HepG2 (cell line): ENCODE measurements around the gene MBTPS2.

Experiments
- NBN ChIP-seq: fragments of 450-650 bp; conservative IDR thresholded peaks from 2 replicates; pipeline ENCODE4 v1.6.1; 2017
- PHF20 ChIP-seq: sonication (generic); formaldehyde crosslinking; IDR thresholded peaks from 2 replicates; pipeline ENCODE4 v1.5.0; 2020; ENCODE audit warnings: mild to moderate bottlenecking, missing genetic modification reagents
- RFX5 ChIP-seq: IDR thresholded peaks from 2 replicates; pipeline ENCODE4 v1.6.1; 2011; ENCODE audit warnings: low read depth, low read length, improper control_type of control experiment

DNA sequence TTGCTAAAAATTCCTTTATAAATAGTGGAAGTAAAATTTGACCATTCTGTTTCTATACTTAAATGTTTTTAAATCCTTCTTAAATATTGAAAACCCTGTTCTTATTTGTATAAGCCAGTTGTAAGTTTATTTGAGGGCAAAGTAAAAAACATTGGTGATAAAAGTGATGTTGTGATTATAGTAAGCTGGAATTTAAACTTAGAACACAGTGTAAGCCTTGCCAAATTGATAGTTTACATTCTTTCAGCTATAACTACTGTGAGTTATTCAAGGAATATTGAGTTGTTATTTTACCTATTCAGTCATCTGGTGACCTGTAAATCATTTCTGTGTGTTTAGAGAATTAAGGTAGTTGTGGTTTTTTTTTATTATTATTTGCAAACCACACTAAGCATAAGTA lies 26.0 kb downstream of the MBTPS2 start:
- TF ChIP-seq NBN (no peak), PHF20 (CRISPR knock-in tag) (no peak), RFX5 (no peak)
